ENCODE data around the gene AREL1. TPM values are rescaled to one million over a fixed set of nuclear protein-coding genes. Genes with fewer than 3 reads are reported as not detected.

AREL1 gene
- total and polyA plus RNA-seq, 2 of the 8 experiments (the other 6 are each of a cell fraction or from before 2014, with no cell fraction given) = 31.4 to 49.1 TPM

DNA sequence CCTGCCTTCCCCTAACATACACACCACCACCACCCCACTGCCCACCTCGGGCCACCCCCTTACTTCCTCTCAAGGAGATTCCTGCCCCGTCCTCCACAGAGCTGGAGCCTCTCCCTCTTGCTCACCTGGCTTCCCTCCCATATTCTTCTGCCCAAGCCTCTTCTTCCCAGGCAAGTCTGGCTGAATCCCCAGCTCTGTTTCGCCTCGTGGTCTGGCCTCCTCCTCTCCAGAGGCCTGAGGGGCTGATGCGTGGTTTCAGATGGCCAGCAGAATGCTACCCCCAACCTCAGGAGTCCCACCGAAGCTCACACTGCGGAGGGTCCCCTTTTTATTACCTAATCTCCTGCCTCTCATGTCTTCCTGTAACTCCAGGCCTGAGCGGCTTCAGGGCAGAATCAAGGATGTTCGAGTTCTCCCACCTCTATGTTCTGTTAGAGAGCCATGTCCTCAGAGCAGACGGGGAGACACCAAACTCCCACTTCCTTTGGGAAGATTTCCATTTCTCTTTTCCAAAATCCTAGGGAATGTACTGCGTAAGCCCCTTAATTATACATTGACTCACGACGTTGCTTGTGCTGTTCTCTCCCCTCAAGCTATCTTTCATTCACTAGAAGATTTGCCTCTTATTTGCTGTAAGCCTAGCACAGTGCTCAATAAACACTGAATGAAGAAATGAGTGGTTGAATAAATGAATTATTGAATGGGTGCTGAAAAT lies 67.0 kb downstream of the AREL1 start:
- Histone ChIP-seq H3K4me1 (replicated peaks in 1 of 4; ENCODE audit: control insufficient read depth in 3 of 4, insufficient read depth in 4 of 4, low read length in 3 of 4) (peaks cover 0 to 11% (median 4%) of the 10 kb centered on the region in 4 experiments; a peak in 5 of 7 replicates), H3K9ac (replicated peaks in 1 of 4; ENCODE audit: extremely low read depth in 1 of 4, low read depth in 3 of 4, low read length in 3 of 4) (no peak overlapping the region), H4K8ac (ENCODE audit: extremely low read depth, insufficient read depth, low read length) (no peak overlapping the region), H2BK12ac (ENCODE audit: low read depth, low read length) (no peak overlapping the region), H4K5ac (ENCODE audit: insufficient read length, low read depth, low read length) (no peak overlapping the region), H2BK5ac (ENCODE audit: low read depth, low read length) (no peak overlapping the region), H2BK120ac (replicated peaks; ENCODE audit: low read depth, low read length) (no peak overlapping the region), H3K23me2 (ENCODE audit: low read depth, low read length) (no peaks in the 10 kb centered on the region; the same call in 1 of the 2 replicates), H3K4ac (replicated peaks; ENCODE audit: insufficient read length, low read depth, low read length) (no peak overlapping the region), H3K27me3 (replicated peaks in 1 of 4; ENCODE audit: control insufficient read depth in 3 of 4, extremely low read depth in 1 of 4, insufficient read depth in 3 of 4, low read length in 3 of 4) (no peaks in the 10 kb centered on the region), H2BK20ac (ENCODE audit: low read length) (no peak overlapping the region), H2BK15ac (ENCODE audit: low read length) (no peak overlapping the region), H4K91ac (replicated peaks; ENCODE audit: insufficient read length, low read length) (no peak overlapping the region), H4K20me1 (replicated peaks in 1 of 2; ENCODE audit: control insufficient read depth in 1 of 2, insufficient read depth in 2 of 2, low read length in 2 of 2) (no peaks in the 10 kb centered on the region), H3K36me3 (ENCODE audit: control insufficient read depth in 2 of 4, insufficient read depth in 4 of 4, low read length in 3 of 4) (no peaks in the 10 kb centered on the region), H3K4me2 (ENCODE audit: insufficient read depth in 1 of 2, low read depth in 2 of 2, low read length in 2 of 2) (no peak overlapping the region), H3K56ac (replicated peaks; ENCODE audit: insufficient read length, low read depth, low read length) (no peak overlapping the region), H3K4me3 (ENCODE audit: extremely low read depth in 1 of 4, insufficient read depth in 2 of 4, low read depth in 3 of 4, low read length in 4 of 4) (no peak overlapping the region), H3K9me3 (ENCODE audit: insufficient read depth in 2 of 2, low read depth in 1 of 2, low read length in 1 of 2) (no peaks in the 10 kb centered on the region), H3K14ac (ENCODE audit: insufficient read length) (no peak overlapping the region), H3K79me2 (ENCODE audit: control insufficient read depth in 1 of 2, insufficient read depth in 2 of 2, low read length in 2 of 2) (no peaks in the 10 kb centered on the region), H3K23ac (ENCODE audit: insufficient read length) (no peak overlapping the region), H3K27ac (ENCODE audit: low read depth, low read length) (no peak overlapping the region), H3K79me1 (ENCODE audit: low read depth, low read length) (no peaks in the 10 kb centered on the region), H3K18ac (ENCODE audit: extremely low read depth, low read length) (no peak overlapping the region), H2AK5ac (ENCODE audit: low read depth, low read length) (no peak overlapping the region), H2AFZ (ENCODE audit: low read length) (no peak overlapping the region)
- DNase-seq (ENCODE audit: low read depth in 1 of 2, low spot score in 2 of 2) (no peak), FAIRE-seq (no peak)
- ChIA-PET POLR2A (ENCODE audit: partially characterized antibody) (interaction anchor here (0.8 kb wide), 1 partner anchor 129 kb away, joined by 3 read pairs; no protein-coding TSS in a partner anchor), CTCF (ENCODE audit: partially characterized antibody) (interaction anchor here (0.6 to 8.7 kb wide), 5 partner anchors 18 to 206 kb away, joined by 3 to 87 read pairs (median 4); partner anchors contain the start of gene LTBP2)
- WGBS, 2 experiments (ENCODE audit: extremely low coverage in 1 of 2, insufficient coverage in 1 of 2, insufficient read length in 1 of 2, insufficient replicate concordance in 2 of 2, low coverage in 1 of 2, low lambda C conversion rate in 2 of 2, missing lambda C conversion rate in 1 of 2) = 89% methylated on average over 13 of the region's 13 CpGs; no CpG with 5 or more reads in 1 of the 2 experiments
- TF ChIP-seq, protein P1, sequence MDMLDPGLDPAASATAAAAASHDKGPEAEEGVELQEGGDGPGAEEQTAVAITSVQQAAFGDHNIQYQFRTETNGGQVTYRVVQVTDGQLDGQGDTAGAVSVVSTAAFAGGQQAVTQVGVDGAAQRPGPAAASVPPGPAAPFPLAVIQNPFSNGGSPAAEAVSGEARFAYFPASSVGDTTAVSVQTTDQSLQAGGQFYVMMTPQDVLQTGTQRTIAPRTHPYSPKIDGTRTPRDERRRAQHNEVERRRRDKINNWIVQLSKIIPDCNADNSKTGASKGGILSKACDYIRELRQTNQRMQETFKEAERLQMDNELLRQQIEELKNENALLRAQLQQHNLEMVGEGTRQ (IDR thresholded peaks at IDR 0.05; ENCODE audit: low read length) = no peak
- TF ChIP-seq CBX8 (IDR thresholded peaks at IDR 0.05; ENCODE audit: borderline replicate concordance, low read depth, low read length) (no peak), CREB1 (IDR thresholded peaks at IDR 0.05) (no peak), ZNF274 (IDR thresholded peaks at IDR 0.05; ENCODE audit: borderline replicate concordance, extremely low read depth, low read length) (no peak), HDAC2 (IDR thresholded peaks at IDR 0.05; ENCODE audit: borderline replicate concordance in 1 of 2, low read depth in 2 of 2, low read length in 2 of 2) (no peak), TBP (IDR thresholded peaks at IDR 0.05; ENCODE audit: low read depth, low read length) (no peak)
